Calu3 (cell line): Measurements from ENCODE around the gene S1PR3. TPM values are rescaled to one million over a fixed set of nuclear protein-coding genes. Genes with fewer than 3 reads are reported as not detected.

ENCODE experiments used
- BruUV-seq: library from RNA; stranded (reverse); fragments of 400-500 nt; replicated peaks from 2 replicates; lab custom pipeline; 2021; lab: Mats Ljungman, UMichigan
- CTCF ChIA-PET: fragments of 300-600 bp; sonication (Branson Sonifier 250); formaldehyde crosslinking; loops from one replicate; lab custom pipeline; 2022; ENCODE audit warnings: antibody characterized with exemption; lab: Charles Lee
- DNase-seq: peaks from one replicate; pipeline ENCODE4 v3.0.0; 2022
- H3K27ac Mint-ChIP-seq: one replicate; pipeline ENCODE4 v1.8.0; 2022; ENCODE audit warnings: mixed read lengths; ENCODE audit not compliant: unreplicated experiment
- H3K27me3 Mint-ChIP-seq: one replicate; pipeline ENCODE4 v1.8.0; 2022; ENCODE audit warnings: mixed read lengths; ENCODE audit not compliant: unreplicated experiment
- H3K36me3 Mint-ChIP-seq: one replicate; pipeline ENCODE4 v1.8.0; 2022; ENCODE audit warnings: mild to moderate bottlenecking, moderate library complexity, mixed read lengths; ENCODE audit not compliant: insufficient read depth, unreplicated experiment
- H3K4me1 Mint-ChIP-seq: one replicate; pipeline ENCODE4 v1.8.0; 2022; ENCODE audit warnings: mild to moderate bottlenecking, low read depth, mixed read lengths; ENCODE audit not compliant: unreplicated experiment
- H3K4me3 Mint-ChIP-seq: one replicate; pipeline ENCODE4 v1.8.0; 2022; ENCODE audit warnings: mild to moderate bottlenecking, low read depth, moderate library complexity, mixed read lengths; ENCODE audit not compliant: unreplicated experiment
- H3K9me3 Mint-ChIP-seq: one replicate; pipeline ENCODE4 v1.8.0; 2022; ENCODE audit warnings: low read depth, mixed read lengths; ENCODE audit not compliant: unreplicated experiment
- intact Hi-C: fragments of 100-400 bp; cut with micrococcal nuclease; formaldehyde crosslinking; loops from one replicate; pipeline ENCODE4 v1.10.0; 2022; ENCODE audit not compliant: unreplicated experiment
- total RNA-seq: library from RNA; stranded (reverse); gene quantifications from 2 replicates; pipeline ENCODE4 v1.2.3, GENCODE V29; 2022
- TF ChIP-seq, protein P1 (sequence below): fragments of 200-600 bp; IDR thresholded peaks from one replicate; pipeline ENCODE4 v1.8.0; 2022; ENCODE audit warnings: antibody characterized with exemption; ENCODE audit not compliant: unreplicated experiment

S1PR3 gene
- total RNA-seq, 1 experiment from 2014 or later: 0.66 TPM

DNA sequence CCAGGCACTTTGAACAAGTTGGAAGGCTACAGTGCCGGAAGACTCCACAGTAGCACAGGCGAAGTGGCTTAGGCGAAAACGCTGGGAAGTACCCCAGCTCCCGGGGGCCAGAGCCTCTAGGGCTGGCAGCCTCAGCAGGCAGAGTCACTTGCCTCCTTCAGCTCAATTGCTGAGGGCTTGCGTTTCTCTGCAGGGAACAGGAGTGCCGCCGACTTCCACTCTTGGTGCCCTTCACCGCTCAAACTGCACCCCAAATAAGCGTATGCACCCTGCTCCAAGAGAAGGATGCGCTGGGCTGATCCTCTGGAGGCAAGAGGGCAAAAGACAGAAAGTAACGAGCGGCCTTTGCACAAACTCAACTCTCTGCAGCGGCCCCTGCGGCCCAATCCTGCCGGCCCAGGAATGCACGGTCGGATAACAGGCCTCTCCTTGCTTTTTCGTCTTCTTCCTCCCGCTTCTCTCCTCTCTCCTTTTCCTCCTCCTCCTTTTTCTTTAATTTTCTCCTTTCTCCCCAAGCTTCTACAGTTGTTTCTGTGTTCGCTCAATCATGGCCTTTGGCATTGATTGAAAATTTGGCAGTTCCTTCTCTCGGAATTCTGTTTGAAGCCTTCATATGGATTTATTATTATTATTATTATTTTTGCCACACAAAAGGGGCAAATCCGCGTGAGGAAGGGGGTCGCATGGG lies 1.1 kb upstream of the S1PR3 start:
- no peak for DNase-seq
- TF ChIP-seq, protein P1, sequence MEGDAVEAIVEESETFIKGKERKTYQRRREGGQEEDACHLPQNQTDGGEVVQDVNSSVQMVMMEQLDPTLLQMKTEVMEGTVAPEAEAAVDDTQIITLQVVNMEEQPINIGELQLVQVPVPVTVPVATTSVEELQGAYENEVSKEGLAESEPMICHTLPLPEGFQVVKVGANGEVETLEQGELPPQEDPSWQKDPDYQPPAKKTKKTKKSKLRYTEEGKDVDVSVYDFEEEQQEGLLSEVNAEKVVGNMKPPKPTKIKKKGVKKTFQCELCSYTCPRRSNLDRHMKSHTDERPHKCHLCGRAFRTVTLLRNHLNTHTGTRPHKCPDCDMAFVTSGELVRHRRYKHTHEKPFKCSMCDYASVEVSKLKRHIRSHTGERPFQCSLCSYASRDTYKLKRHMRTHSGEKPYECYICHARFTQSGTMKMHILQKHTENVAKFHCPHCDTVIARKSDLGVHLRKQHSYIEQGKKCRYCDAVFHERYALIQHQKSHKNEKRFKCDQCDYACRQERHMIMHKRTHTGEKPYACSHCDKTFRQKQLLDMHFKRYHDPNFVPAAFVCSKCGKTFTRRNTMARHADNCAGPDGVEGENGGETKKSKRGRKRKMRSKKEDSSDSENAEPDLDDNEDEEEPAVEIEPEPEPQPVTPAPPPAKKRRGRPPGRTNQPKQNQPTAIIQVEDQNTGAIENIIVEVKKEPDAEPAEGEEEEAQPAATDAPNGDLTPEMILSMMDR: no peak
- intact Hi-C loops: no loop called here
- H3K9me3 Mint-ChIP-seq: no peaks in the 10 kb centered on the region
- H3K4me1 Mint-ChIP-seq: no peaks in the 10 kb centered on the region
- H3K27me3 Mint-ChIP-seq: peaks cover 15% of the 10 kb centered on the region
- no peak overlapping the region for H3K27ac Mint-ChIP-seq
- H3K36me3 Mint-ChIP-seq: no peaks in the 10 kb centered on the region
- CTCF ChIA-PET: no interaction called here
- BruUV-seq: no TSS peak
- H3K4me3 Mint-ChIP-seq: no peak overlapping the region

DNA sequence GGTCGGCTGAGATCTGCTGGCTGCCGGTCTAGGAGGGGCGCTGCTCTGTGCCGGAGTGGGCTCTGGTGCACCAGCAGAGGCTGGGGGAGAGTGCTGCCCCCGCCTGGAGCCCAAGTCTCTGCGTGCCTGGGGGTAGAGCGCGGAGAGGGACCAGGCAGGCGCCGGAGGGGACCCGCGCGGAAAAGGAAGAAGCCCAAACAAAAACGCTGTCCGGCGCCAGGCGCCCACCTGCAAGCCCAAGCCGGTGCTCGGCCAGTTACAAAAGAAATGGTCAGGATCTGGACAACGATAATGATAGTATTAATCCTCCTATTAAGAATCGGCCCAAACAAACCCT lies 571 bp upstream of the S1PR3 start:
- H3K9me3 Mint-ChIP-seq: no peaks in the 10 kb centered on the region
- intact Hi-C loops: no loop called here
- BruUV-seq: no TSS peak
- CTCF ChIA-PET: no interaction called here
- peaks cover 10% of the 10 kb centered on the region for H3K27me3 Mint-ChIP-seq
- TF ChIP-seq, protein P1: no peak
- no peak overlapping the region for H3K4me3 Mint-ChIP-seq
- no peaks in the 10 kb centered on the region for H3K36me3 Mint-ChIP-seq
- no peak overlapping the region for H3K27ac Mint-ChIP-seq
- H3K4me1 Mint-ChIP-seq: no peaks in the 10 kb centered on the region
- DNase-seq: no peak

GRCh38 chr9:88992556-88992955 lies 1.3 kb downstream of the S1PR3 start:
- peak overlapping the region; percentile 70 for H3K4me3 Mint-ChIP-seq
- no peaks in the 10 kb centered on the region for H3K9me3 Mint-ChIP-seq
- no peaks in the 10 kb centered on the region for H3K27me3 Mint-ChIP-seq
- no peak overlapping the region for H3K27ac Mint-ChIP-seq
- H3K36me3 Mint-ChIP-seq: no peaks in the 10 kb centered on the region
- TF ChIP-seq, protein P1: no peak
- CTCF ChIA-PET: no interaction called here
- no TSS peak for BruUV-seq
- H3K4me1 Mint-ChIP-seq: no peaks in the 10 kb centered on the region
- intact Hi-C loops: no loop called here
- DNase-seq: no peak

DNA sequence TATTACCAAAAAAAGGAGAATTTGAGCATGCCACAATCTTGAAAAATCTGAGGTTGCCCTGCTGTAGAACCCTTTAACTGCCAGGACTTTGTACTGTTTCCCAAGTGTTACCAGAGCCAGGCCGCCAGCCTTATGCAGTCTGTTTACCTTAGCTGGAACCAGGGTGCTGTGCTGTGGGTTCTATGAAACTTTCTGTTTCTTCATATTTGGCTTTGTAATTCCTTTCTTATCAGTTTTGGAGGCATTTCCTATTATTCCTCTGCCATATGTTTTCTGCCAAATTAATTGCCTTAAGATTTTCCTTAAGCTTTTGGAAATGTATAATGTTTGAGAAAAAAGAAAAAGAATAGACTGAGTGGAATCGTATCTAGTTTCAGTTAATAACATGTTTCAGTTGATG lies 2.1 kb downstream of the S1PR3 start:
- no peak overlapping the region for H3K27ac Mint-ChIP-seq
- TF ChIP-seq, protein P1: no peak
- no peaks in the 10 kb centered on the region for H3K4me1 Mint-ChIP-seq
- intact Hi-C loops: no loop called here
- no TSS peak for BruUV-seq
- H3K36me3 Mint-ChIP-seq: no peaks in the 10 kb centered on the region
- CTCF ChIA-PET: no interaction called here
- no peaks in the 10 kb centered on the region for H3K27me3 Mint-ChIP-seq
- no peak overlapping the region for H3K4me3 Mint-ChIP-seq
- no peak for DNase-seq
- no peaks in the 10 kb centered on the region for H3K9me3 Mint-ChIP-seq
